Gastroesophageal sphincter (tissue), 4 donors: Measurements from ENCODE around the gene RFPL3. TPM values are rescaled to one million over a fixed set of nuclear protein-coding genes. Genes with fewer than 3 reads are reported as not detected.

ENCODE experiments used
- ATAC-seq: fragments of 150-250 bp; one replicate; pipeline ENCODE4 v1.9.1; 2016; ENCODE audit warnings: mild to moderate bottlenecking, moderate library complexity
- H3K27ac ChIP-seq, 4 donors: fragments of 200-600 bp; sonication (generic) in 3 of 4; 1 replicate in 3 of 4; 2 replicates in 1 of 4; pipeline ENCODE4 v1.5.1; 2016 to 2019
- H3K27me3 ChIP-seq: fragments of 200-600 bp; sonication (generic); one replicate; pipeline ENCODE4 v1.5.1; 2019
- H3K36me3 ChIP-seq, 2 donors: fragments of 200-600 bp; sonication (generic); one replicate each; pipeline ENCODE4 v1.5.1; 2019; ENCODE audit warnings: control low read depth in 1 of 2
- H3K4me1 ChIP-seq, 3 donors: fragments of 200-600 bp; sonication (generic); 1 replicate in 2 of 3; 2 replicates in 1 of 3; pipeline ENCODE4 v1.5.1; 2016 to 2019; ENCODE audit warnings: control low read depth in 2 of 3
- H3K4me3 ChIP-seq, 2 donors: fragments of 200-600 bp; sonication (generic); one replicate each; pipeline ENCODE4 v1.5.1; 2019; ENCODE audit warnings: mild to moderate bottlenecking in 1 of 2, moderate library complexity in 1 of 2
- H3K9me3 ChIP-seq, 3 donors: fragments of 200-600 bp; sonication (generic); one replicate each; pipeline ENCODE4 v1.5.1; 2017 to 2019; ENCODE audit warnings: control low read depth in 2 of 3
- CTCF ChIP-seq, 4 experiments: fragments of 200-600 bp in 2 of 4; fragments of 450-650 bp in 2 of 4; sonication (generic) in 1 of 4; IDR thresholded peaks; one replicate each; pipeline ENCODE4 v1.5.1; 2017 to 2019; ENCODE audit warnings: antibody characterized with exemption in 4 of 4, mild to moderate bottlenecking in 2 of 4, moderate library complexity in 2 of 4
- EP300 ChIP-seq: sonication (generic); formaldehyde crosslinking; IDR thresholded peaks from one replicate; pipeline ENCODE4 v1.6.1; 2017; ENCODE audit warnings: antibody characterized with exemption, mild to moderate bottlenecking
- POLR2A ChIP-seq, 2 donors: fragments of 450-650 bp; IDR thresholded peaks; one replicate each; pipeline ENCODE4 v1.6.1; 2017; ENCODE audit warnings: antibody characterized with exemption in 2 of 2, mild to moderate bottlenecking in 2 of 2, moderate library complexity in 1 of 2
- POLR2AphosphoS5 ChIP-seq: sonication (generic); formaldehyde crosslinking; IDR thresholded peaks from one replicate; pipeline ENCODE4 v1.6.1; 2017; ENCODE audit warnings: antibody characterized with exemption
- WGBS, 2 donors: methylation state at CpG; one replicate each; pipeline ENCODE4 v1.1.5; 2018; ENCODE audit warnings: low coverage in 1 of 2; 5-methylcytosine and 5-hydroxymethylcytosine counted together
- total RNA-seq, 4 donors: library from RNA; depleted of rRNA; stranded (reverse); fragments of >200 nt; gene quantifications; one replicate each; pipeline ENCODE4 v1.1.0, GENCODE V29; 2016

The RFPL3 gene
- total RNA-seq, 4 donors from 2014 or later, result not detected

GRCh38 chr22:32380991-32381390 lies 23.3 kb downstream of the RFPL3 start:
- H3K27ac ChIP-seq, result no peak overlapping the region
- TF ChIP-seq EP300, result no peak
- TF ChIP-seq POLR2A (IDR thresholded peaks at IDR 0.05), result no peak
- no peak for TF ChIP-seq CTCF (IDR thresholded peaks at IDR 0.05)
- TF ChIP-seq POLR2AphosphoS5, result no peak
- no peaks in the 10 kb centered on the region for H3K9me3 ChIP-seq
- H3K36me3 ChIP-seq, result peaks cover 0 to 9% of the 10 kb centered on the region in 2 donors
- H3K4me1 ChIP-seq, result no peaks in the 10 kb centered on the region
- no peak overlapping the region for H3K4me3 ChIP-seq
- WGBS, 2 donors, result 40 to 67% methylated on average over 1 to 5 of the region's 5 CpGs
- no peaks in the 10 kb centered on the region for H3K27me3 ChIP-seq
- no peak for ATAC-seq

- no peak overlapping the region for H3K4me3 ChIP-seq
- H3K27ac ChIP-seq, result no peak overlapping the region
- H3K27me3 ChIP-seq, result no peaks in the 10 kb centered on the region
- no peak for ATAC-seq
- TF ChIP-seq POLR2A (IDR thresholded peaks at IDR 0.05) (no peak), EP300 (no peak), POLR2AphosphoS5 (no peak), CTCF (IDR thresholded peaks at IDR 0.05) (no peak)
- H3K4me1 ChIP-seq, result no peaks in the 10 kb centered on the region
- WGBS, 2 donors, result 89 to 100% methylated on average over 1 of the region's 1 CpG
- H3K36me3 ChIP-seq, result peaks cover 0 to 56% of the 10 kb centered on the region in 2 donors
- no peaks in the 10 kb centered on the region for H3K9me3 ChIP-seq
These were observed 28.0 kb downstream of the RFPL3 start for GRCh38 chr22:32385681-32386080.

GRCh38 chr22:32389685-32390084 lies 32.0 kb downstream of the RFPL3 start:
- peak in 1 of 4 experiments; percentile 17 for TF ChIP-seq CTCF (IDR thresholded peaks at IDR 0.05)
- TF ChIP-seq POLR2AphosphoS5, result no peak
- no peaks in the 10 kb centered on the region for H3K27me3 ChIP-seq
- peaks cover 0 to 96% of the 10 kb centered on the region in 2 donors for H3K36me3 ChIP-seq
- WGBS, 2 donors, result 72 to 76% methylated on average over 4 of the region's 4 CpGs
- no peaks in the 10 kb centered on the region for H3K9me3 ChIP-seq
- no peak for ATAC-seq
- H3K4me1 ChIP-seq, result no peaks in the 10 kb centered on the region
- no peak overlapping the region for H3K27ac ChIP-seq
- H3K4me3 ChIP-seq, result no peak overlapping the region

- Histone ChIP-seq H3K4me3 (no peak overlapping the region), H3K27me3 (no peaks in the 10 kb centered on the region), H3K36me3 (peaks cover 0 to 100% of the 10 kb centered on the region in 2 donors), H3K4me1 (no peaks in the 10 kb centered on the region), H3K9me3 (no peaks in the 10 kb centered on the region), H3K27ac (no peak overlapping the region)
- ATAC-seq, result no peak
- 84 to 88% methylated on average over 4 to 5 of the region's 5 CpGs for WGBS, 2 donors
- TF ChIP-seq POLR2A (IDR thresholded peaks at IDR 0.05) (no peak), CTCF (IDR thresholded peaks at IDR 0.05) (no peak), POLR2AphosphoS5 (no peak)
These were observed 37.4 kb downstream of the RFPL3 start for GRCh38 chr22:32395107-32395506.

GRCh38 chr22:32396255-32396654 lies 38.6 kb downstream of the RFPL3 start:
- ATAC-seq, result no peak
- no peaks in the 10 kb centered on the region for H3K4me1 ChIP-seq
- no peaks in the 10 kb centered on the region for H3K9me3 ChIP-seq
- H3K4me3 ChIP-seq, result no peak overlapping the region
- H3K36me3 ChIP-seq, result peaks cover 9 to 100% of the 10 kb centered on the region in 2 donors
- WGBS, 2 donors, result 71 to 90% methylated on average over 1 of the region's 1 CpG
- no peak overlapping the region for H3K27ac ChIP-seq
- H3K27me3 ChIP-seq, result no peaks in the 10 kb centered on the region
- TF ChIP-seq CTCF (IDR thresholded peaks at IDR 0.05) (no peak), EP300 (no peak), POLR2AphosphoS5 (no peak), POLR2A (IDR thresholded peaks at IDR 0.05) (no peak)
